Activated CD8-positive, alpha-beta T cell treated with anti-CD3 and anti-CD28 coated beads, Interleukin-2, amount 10 ng/mL, durations not matched to agents 7 days and 5 days (primary cell): ENCODE results near the gene DCAF17. TPM values are rescaled to one million over a fixed set of nuclear protein-coding genes. Genes with fewer than 3 reads are reported as not detected.
"Not testable (repeated sequence)": the region's sequence is repeated elsewhere in the genome, so short reads cannot be mapped to it uniquely, and the experiment has no call there.

Experiments used
- ATAC-seq: fragments of 150-1000 bp; cut with Tn5 transposase; one replicate; pipeline ENCODE4 v1.10.0; 2021; ENCODE audit warnings: moderate library complexity
- CTCF ChIA-PET: fragments of 350-600 bp; sonication (Branson Sonifier 250); formaldehyde crosslinking; loops from one replicate; lab custom pipeline; 2021; ENCODE audit warnings: antibody characterized with exemption; lab: Charles Lee
- POLR2A ChIA-PET: fragments of 350-600 bp; sonication (Branson Sonifier 250); formaldehyde crosslinking; loops from one replicate; lab custom pipeline; 2021; ENCODE audit warnings: antibody characterized with exemption; lab: Charles Lee
- DNase-seq: peaks from one replicate; pipeline ENCODE4 v3.0.0-alpha.2; 2020
- H3K27ac Mint-ChIP-seq: one replicate; pipeline ENCODE4 v1.8.0; 2021; ENCODE audit warnings: mild to moderate bottlenecking, mixed read lengths
- H3K27me3 Mint-ChIP-seq: one replicate; pipeline ENCODE4 v1.8.0; 2021; ENCODE audit warnings: low read depth, mixed read lengths
- H3K36me3 Mint-ChIP-seq: one replicate; pipeline ENCODE4 v1.8.0; 2021; ENCODE audit warnings: low read depth, mixed read lengths
- H3K4me1 Mint-ChIP-seq: one replicate; pipeline ENCODE4 v1.8.0; 2021; ENCODE audit warnings: low read depth, mixed read lengths
- H3K4me3 Mint-ChIP-seq: one replicate; pipeline ENCODE4 v1.8.0; 2021; ENCODE audit warnings: mild to moderate bottlenecking, mixed read lengths
- H3K9me3 Mint-ChIP-seq: one replicate; pipeline ENCODE4 v1.8.0; 2022; ENCODE audit warnings: mixed read lengths; ENCODE audit not compliant: insufficient read depth
- total RNA-seq, 2 experiments: library from RNA; stranded (reverse); gene quantifications; one replicate each; pipeline ENCODE4 v1.2.3, GENCODE V29; 2021

DCAF17 gene
- total RNA-seq, 2 experiments from 2014 or later: 15.9 to 17.5 TPM

- ATAC-seq (no peak), DNase-seq (no peak)
- Mint-ChIP-seq H3K4me1 (peaks cover 27% of the 10 kb centered on the region), H3K27me3 (no peaks in the 10 kb centered on the region), H3K36me3 (peaks cover 6% of the 10 kb centered on the region), H3K9me3 (peaks cover 3% of the 10 kb centered on the region), H3K27ac (no peak overlapping the region), H3K4me3 (no peak overlapping the region)
- POLR2A ChIA-PET: no interaction called here
- CTCF ChIA-PET: interaction anchor here (0.8 to 1.8 kb wide), 2 partner anchors 438 to 482 kb away, joined by 3 to 5 read pairs; partner anchors contain the start of gene GORASP2
These were observed 22.8 kb upstream of the DCAF17 start for GRCh38 chr2:171411214-171411613.

DNA sequence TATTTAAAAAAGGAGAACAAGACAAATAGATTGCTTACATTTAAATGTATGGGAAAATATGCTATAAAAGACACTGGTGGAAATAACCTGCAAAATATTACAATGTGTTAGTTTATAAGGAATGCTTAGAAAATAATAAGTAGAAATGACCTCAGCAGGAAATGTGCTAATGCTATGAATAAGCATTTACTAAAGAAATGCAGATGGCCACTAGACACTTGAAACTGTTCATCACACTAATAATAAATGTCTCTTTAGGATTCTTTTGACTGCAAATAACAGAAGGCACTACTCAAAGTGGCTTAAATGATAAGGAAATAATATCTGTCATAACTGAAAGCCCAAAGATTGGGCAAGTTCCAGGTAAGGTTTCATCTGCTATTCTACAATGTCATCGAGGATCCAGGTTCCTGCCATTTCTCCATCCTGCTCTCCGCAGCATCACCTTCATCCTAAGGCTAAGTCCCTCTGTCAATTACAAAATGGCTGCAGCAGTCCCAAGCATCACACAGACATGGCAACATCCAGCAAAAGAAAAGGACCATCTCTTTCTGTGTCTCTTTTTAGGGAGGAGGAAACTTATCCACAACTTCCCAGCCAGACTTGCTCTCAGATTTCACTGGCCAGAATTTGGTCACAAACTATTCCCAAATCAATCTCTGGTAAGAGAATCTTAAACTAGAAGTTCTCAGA, 22.1 kb upstream of the DCAF17 start:
- H3K27ac Mint-ChIP-seq: no peak overlapping the region
- ChIA-PET POLR2A (no interaction called here), CTCF (no interaction called here)
- H3K9me3 Mint-ChIP-seq: peaks cover 3% of the 10 kb centered on the region
- DNase-seq (no peak), ATAC-seq (no peak)
- H3K36me3 Mint-ChIP-seq: peaks cover 6% of the 10 kb centered on the region
- no peaks in the 10 kb centered on the region for H3K27me3 Mint-ChIP-seq
- H3K4me3 Mint-ChIP-seq: no peak overlapping the region
- H3K4me1 Mint-ChIP-seq: peaks cover 26% of the 10 kb centered on the region

DNA sequence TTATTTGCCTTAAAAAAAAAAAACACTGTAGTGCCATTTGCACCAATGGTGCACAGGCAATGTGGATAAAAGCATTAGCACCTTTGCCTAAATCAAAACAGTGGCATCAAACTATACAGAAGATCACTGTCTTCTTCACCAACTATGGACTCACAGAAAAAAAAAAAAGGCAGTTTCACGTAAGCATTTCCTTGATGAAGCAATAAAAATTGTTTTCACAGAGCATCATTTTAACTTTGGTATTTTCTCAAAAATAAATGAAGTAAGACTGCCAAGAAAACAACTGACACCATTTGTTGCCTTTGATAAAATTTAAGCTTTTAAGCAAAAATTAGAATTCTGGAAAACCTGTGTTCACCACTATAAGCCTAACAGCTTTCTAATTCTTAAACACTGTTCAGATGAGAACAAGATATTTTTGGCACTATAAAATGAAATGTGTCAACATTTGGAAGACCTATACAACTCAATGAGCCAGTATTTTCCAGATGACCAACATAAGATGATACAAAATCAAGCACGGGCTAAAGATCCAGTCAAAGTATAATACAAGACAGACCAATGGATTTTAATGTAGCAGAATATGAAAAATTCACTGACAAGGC, 21.4 kb upstream of the DCAF17 start:
- DNase-seq (no peak), ATAC-seq (no peak)
- no peak overlapping the region for H3K4me3 Mint-ChIP-seq
- CTCF ChIA-PET: interaction anchor here (0.6 kb wide), 2 partner anchors 510 to 547 kb away, joined by 3 read pairs; no protein-coding TSS in a partner anchor
- H3K9me3 Mint-ChIP-seq: peaks cover 2% of the 10 kb centered on the region
- H3K27ac Mint-ChIP-seq: no peak overlapping the region
- POLR2A ChIA-PET: no interaction called here
- H3K36me3 Mint-ChIP-seq: peaks cover 5% of the 10 kb centered on the region
- no peaks in the 10 kb centered on the region for H3K27me3 Mint-ChIP-seq
- H3K4me1 Mint-ChIP-seq: peaks cover 18% of the 10 kb centered on the region

GRCh38 chr2:171414645-171415044, 19.4 kb upstream of the DCAF17 start:
- H3K4me3 Mint-ChIP-seq, H3K27ac Mint-ChIP-seq, H3K27me3 Mint-ChIP-seq, ATAC-seq, POLR2A ChIA-PET, H3K9me3 Mint-ChIP-seq, H3K36me3 Mint-ChIP-seq, DNase-seq: not testable (repeated sequence)
- peaks cover 11% of the 10 kb centered on the region for H3K4me1 Mint-ChIP-seq
- CTCF ChIA-PET: interaction anchor here (1.0 to 3.2 kb wide), 3 partner anchors 18 to 256 kb away, joined by 3 to 25 read pairs (median 4); partner anchors contain the start of genes DCAF17 and METTL8

DNA sequence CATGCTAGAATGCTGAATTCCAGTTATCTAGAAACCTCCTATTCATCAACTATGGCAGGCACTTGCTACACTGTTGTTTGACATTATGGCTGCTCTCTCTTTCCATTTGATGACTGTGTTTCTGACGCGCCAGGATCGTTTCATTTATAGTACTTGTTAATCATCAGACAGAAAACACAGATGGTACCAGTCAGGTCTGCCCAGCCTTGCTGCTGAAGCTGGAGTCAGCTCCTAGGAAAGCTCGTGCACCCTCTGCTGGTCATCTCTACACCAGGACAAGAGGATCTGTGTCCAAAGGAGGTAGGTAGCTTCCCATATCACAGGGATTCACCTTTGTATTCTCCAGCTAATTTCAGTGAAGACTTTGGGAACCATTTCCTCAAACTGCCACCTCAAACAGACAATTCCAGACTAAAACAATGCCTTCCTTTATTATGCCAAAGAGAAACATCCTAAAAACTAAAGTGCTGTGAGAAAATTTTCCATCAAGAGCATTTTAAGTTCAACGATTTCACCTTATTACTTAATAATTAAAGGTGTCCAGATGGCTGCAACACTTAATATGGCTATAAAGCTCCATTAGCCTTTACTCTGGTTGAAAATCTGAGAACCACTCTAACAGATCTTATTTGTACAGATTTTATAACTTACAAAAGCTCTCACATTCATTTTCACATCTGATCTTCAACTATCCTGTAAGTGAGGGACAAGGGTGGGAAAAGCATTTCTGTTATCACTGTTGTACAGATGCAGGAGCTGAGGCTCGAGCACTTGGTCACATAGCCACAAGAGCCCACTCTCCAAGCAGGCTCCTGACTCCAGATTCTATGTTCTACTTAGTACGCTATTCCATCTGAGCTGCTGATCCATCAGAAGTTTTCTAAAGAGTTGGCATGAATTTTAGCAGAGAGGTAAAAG, 17.8 kb upstream of the DCAF17 start:
- Mint-ChIP-seq H3K4me3 (no peak overlapping the region), H3K36me3 (peaks cover 8% of the 10 kb centered on the region), H3K9me3 (no peaks in the 10 kb centered on the region), H3K27ac (peak overlapping the region; percentile 1), H3K4me1 (peaks cover 15% of the 10 kb centered on the region), H3K27me3 (no peaks in the 10 kb centered on the region)
- CTCF ChIA-PET: interaction anchor here (0.5 to 3.2 kb wide), 41 partner anchors 10 to 486 kb away, joined by 3 to 38 read pairs (median 4); partner anchors contain the start of genes DCAF17, GORASP2, METTL8 and TLK1
- POLR2A ChIA-PET: interaction anchor here (1.2 to 2.2 kb wide), 2 partner anchors 18 to 443 kb away, joined by 4 to 5 read pairs; partner anchors contain the start of genes DCAF17 and METTL8
- ATAC-seq (peak; percentile 94), DNase-seq (peak; percentile 86)

- DNase-seq (no peak), ATAC-seq (no peak)
- Mint-ChIP-seq H3K4me3 (no peak overlapping the region), H3K27me3 (no peaks in the 10 kb centered on the region), H3K27ac (no peak overlapping the region), H3K4me1 (peaks cover 15% of the 10 kb centered on the region), H3K9me3 (peaks cover 10% of the 10 kb centered on the region), H3K36me3 (peaks cover 26% of the 10 kb centered on the region)
- POLR2A ChIA-PET: no interaction called here
- CTCF ChIA-PET: interaction anchor here (1.1 to 1.6 kb wide), 2 partner anchors 14 to 447 kb away, joined by 5 to 7 read pairs; no protein-coding TSS in a partner anchor
These were observed 14.7 kb upstream of the DCAF17 start for GRCh38 chr2:171419333-171419732.

DNA sequence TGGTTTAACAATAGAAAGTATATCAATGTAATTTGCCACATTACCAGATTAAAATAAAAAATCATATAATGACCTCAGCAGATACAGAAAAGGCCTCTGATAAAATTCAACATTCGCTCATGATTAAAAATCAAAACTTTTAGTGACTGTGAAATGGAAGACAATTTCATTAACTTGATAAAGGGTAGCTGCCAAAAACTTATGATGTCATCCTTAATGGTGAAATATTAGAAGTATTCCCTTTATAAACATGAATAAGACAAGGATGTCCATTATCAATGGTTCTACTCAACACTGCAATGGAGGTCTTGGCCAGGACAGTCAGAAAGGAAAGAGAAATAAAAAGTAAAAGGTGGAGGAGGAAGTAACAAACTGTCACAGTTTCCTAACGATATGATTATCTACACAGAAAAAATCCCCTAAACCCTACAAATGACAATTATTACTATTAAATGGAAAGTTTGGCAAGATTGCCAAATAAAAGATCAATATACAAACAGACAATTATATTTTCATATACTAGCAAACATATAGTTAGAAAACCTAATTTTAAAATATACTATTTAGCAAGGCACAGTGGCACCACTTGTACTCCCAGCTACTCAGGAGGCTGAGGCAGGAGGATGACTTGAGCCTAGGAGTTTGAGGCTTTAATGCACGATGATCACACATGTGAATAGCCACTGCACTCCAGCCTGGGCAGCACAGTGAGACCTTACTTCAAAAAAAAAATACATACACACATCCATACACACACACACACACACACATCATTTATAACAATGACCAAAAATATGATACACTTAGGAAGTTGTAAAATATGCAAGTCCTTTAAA, 13.1 kb upstream of the DCAF17 start:
- Mint-ChIP-seq H3K27me3 (no peaks in the 10 kb centered on the region), H3K9me3 (peaks cover 10% of the 10 kb centered on the region), H3K4me3 (no peak overlapping the region), H3K36me3 (peaks cover 37% of the 10 kb centered on the region), H3K27ac (no peak overlapping the region), H3K4me1 (peaks cover 8% of the 10 kb centered on the region)
- ChIA-PET POLR2A (interaction anchor here (1.0 kb wide), 2 partner anchors 10 to 12 kb away, joined by 3 to 6 read pairs; no protein-coding TSS in a partner anchor), CTCF (interaction anchor here (1.0 to 1.9 kb wide), 4 partner anchors 12 to 492 kb away, joined by 3 to 7 read pairs (median 6); partner anchors contain the start of genes DCAF17, GORASP2 and METTL8)
- ATAC-seq (no peak), DNase-seq (no peak)

DNA sequence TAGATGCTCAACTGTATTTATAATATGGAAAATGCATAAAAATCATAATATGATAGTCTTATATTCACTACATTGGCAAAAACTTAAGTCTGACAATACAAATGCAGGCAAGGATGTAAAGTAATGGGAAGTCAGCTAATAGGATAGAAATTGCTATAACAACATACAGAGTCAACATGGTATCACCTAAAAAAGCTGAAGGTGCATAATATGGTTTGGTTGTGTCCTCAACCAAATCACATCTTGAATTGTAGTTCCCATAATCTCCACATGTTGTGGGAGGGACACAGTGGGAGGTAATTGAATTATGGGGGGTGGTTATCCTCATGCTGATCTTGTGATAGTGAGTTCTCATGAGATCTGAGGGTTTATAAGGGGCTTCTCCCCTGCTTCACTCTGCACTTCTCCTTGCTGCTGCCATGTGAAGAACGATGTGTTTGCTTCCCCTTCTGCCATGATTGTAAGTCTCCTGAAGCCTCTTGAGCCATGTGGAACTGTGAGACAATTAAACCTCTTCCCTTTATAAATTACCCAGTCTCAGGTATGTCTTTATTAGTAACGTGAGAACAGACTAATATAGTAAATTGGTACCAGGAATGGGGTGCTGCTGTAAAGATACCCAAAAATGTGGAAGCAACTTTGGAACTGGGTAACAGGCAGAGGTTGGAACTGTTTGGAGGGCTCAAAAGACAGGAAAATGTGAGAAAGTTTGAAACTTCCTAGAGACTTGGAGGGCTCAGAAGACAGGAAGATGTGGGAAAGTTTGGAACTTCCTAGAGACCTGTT, 11.1 kb upstream of the DCAF17 start:
- not testable (repeated sequence) for H3K4me3 Mint-ChIP-seq
- CTCF ChIA-PET: interaction anchor here (1.5 kb wide), 1 partner anchor 11 kb away, joined by 7 read pairs; the partner anchor contains the start of genes DCAF17 and METTL8

DNA sequence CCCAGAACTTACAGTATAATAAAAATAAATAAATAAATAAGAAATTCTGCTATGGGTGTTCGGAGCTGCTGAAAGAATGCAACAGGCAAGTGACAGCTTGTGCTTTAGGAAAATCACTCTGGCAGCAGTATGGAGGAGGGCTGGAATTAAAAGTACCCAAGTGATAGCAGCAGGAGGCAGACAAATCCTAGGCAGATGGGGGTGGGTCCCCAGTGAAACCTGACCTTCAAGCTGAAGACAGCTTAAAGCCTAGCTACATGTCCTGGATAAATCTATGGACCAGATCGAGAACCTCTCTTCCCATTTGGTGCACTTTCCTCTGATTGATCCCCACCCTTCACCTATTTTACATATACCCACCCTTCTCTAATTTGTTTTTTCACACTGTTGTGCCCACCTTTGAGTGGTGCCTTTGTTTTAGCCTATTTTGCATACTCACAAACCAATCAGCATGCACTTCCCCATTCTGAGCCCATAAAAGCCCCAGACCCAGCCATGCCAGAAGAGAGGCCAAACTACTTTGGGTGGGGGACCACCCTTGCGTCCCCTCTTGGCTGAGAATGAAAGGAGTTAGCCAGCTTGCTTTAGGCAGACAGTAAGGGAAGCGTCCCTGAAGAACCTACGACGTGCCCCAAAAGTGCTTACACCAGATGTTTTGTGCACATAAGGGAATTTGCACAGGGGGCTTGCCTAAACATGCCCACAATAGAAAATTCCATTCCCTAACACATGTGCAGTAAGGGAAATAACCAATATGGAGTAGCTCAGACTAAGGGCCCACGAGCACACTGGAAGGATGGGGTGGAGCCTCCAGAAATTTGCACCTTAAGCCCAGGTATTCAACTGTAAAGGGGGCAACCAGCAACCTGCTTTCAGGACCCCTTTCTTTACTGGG, 3.3 kb upstream of the DCAF17 start:
- peaks cover 46% of the 10 kb centered on the region for H3K36me3 Mint-ChIP-seq
- ATAC-seq: no peak
- POLR2A ChIA-PET: interaction anchor here (0.6 to 1.7 kb wide), 2 partner anchors 9 to 240 kb away, joined by 5 to 6 read pairs; no protein-coding TSS in a partner anchor

More for the DNA sequence above, 11.1 kb upstream of the DCAF17 start:
- H3K36me3 Mint-ChIP-seq: peaks cover 44% of the 10 kb centered on the region
- H3K4me1 Mint-ChIP-seq, H3K27me3 Mint-ChIP-seq, DNase-seq, H3K9me3 Mint-ChIP-seq, POLR2A ChIA-PET, ATAC-seq, H3K27ac Mint-ChIP-seq: not testable (repeated sequence)

More for the DNA sequence above, 3.3 kb upstream of the DCAF17 start:
- CTCF ChIA-PET: interaction anchor here (0.6 to 4.0 kb wide), 4 partner anchors 15 to 458 kb away, joined by 3 to 25 read pairs (median 3); no protein-coding TSS in a partner anchor
- Mint-ChIP-seq H3K27me3 (no peaks in the 10 kb centered on the region), H3K4me1 (peaks cover 30% of the 10 kb centered on the region), H3K27ac (no peak overlapping the region), H3K4me3 (no peak overlapping the region), H3K9me3 (peaks cover 3% of the 10 kb centered on the region)
- no peak for DNase-seq
